SHP77 (cell line): ENCODE measurements around the gene HSD17B2.
"Not testable (repeated sequence)": the region's sequence is repeated elsewhere in the genome, so short reads cannot be mapped to it uniquely, and the experiment has no call there.

Experiments
- DNase-seq, 2 experiments: peaks; one replicate each; lab custom pipeline; 2025; lab: John Stamatoyannopoulos, UW

HSD17B2 gene

DNA sequence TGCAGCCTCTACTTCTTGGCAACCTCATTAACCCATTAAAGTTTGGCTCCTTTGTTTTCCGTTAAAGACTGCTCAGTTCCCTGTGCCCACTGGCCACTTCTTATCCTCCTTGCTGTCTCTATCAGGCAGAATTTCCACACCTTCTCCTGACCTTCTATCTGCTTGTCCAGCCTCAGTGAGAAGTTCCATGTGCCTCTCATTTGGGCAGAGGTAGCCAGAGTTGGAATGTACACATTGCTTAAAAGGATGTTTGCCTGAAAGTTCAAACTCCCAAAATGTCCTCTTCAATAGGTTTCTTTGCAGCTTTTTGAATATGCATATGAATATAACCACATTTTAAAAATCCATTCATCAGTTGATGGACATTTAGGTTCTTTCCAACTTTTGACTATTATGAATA is 47.0 kb downstream of the HSD17B2 start:
- no peak for DNase-seq

DNA sequence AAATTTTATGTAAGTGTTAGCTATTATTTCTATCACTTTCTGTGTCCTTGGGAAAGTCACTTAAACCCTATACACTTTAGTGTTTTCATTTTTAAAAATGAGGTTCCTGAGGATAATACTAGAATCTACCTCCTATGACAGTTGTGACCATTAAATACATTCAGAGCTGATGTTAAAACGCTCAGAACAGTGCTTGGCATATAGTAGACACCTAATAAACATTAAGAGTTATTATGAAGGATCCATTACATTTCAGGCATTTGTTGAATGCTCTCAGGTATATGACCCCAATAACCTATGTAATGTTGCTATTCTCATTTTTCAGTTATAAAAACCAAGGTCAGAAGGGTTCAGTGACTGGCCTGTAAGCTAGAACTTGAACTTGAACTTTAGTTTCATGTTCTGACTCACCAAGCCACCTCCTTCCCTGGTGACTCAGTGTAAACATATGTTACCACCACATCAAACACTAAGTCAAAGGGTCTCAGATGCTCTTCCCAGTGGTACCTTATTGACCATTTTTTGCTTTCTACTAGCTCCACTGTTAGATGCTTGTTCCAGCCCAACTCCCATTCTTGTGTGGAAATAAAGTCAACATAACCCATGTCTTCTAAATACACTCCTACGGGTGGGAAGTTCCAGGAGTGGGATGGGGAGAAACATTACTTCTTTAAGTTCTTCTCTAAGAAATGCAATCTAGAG is 47.6 kb downstream of the HSD17B2 start:
- no peak for DNase-seq

DNA sequence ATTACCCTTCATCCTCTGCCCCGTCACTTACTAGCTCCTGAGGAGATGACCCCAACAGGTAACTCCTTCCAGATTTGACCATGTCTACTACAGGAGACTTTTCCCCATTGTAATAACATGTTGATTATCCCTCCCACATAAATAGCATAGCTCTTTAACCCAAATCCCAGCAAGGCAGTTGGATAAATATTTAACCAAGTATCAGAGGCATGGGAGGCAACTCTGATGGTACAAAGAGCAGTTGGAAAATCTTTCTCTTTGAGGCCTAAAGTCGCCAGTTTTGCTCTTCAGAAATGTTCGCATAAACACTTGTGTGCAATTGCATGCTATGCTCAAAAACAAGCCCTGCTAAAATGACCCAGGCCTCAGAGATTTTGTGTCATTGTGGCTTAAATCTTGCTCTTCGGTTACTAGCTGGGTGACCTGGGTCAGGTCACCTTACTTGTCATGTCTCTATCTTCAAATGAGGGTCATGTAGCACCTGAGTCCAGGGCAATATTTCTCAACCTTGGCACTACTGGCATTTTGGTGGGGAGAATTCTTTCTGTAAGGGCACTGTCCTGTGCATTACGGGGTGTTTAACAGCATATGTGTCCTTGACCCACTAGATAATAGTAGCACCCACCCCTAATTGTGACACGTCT is 48.8 kb downstream of the HSD17B2 start:
- DNase-seq = no peak

DNA sequence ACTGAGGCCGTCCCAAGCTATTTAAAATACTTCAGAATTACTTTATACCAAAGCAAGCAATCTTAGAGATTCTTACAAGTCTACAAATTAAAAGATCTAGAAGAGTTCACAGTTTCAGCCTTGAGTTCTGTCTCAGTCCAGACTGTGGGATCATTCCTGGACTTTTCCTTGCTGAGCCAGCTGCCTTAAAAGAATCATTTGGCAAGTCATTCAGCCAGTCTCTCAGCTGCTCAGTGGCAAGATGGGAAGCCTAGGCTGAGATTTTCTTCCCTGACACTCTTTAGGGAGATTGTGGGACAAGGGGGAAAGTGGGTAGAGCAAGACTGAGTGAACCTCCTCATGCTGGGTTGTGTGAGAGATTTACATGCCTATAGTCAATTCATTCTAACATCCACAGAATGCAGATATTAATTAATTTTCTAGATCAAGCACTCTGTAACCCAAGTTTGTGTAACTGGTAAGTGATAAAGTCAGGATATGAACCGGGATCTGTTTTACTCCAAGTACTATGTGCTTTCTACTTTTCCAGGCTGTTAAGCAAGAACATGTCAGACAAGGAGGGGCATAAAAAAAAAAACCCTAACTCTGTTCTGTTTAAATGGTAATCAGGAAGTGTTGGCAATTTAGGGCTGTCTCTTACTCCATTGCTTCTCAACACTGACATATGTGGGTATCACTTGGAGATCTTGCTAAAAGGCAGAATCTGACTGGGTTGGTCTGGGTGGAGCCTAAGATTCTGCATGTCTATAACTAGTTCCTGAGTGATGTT is 50.1 kb downstream of the HSD17B2 start:
- no peak for DNase-seq

DNA sequence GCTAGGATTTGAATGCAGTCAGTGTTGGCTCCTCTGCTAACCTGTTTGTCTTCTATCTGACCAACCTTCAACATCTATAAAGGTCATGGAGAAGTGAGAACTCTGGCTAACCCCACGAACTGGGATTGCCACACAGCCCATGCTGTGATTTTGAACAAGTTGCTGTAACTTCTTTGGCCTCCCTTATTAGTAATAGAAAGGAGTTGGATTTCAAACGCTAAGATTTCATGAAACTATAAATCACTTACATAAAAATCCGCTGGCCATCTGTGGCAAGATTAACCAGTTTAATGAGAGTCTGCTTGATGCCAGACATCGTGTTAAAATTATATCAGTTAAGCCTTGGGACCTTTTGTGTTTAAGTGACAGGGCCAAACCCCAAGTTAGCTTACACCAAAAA is 53.4 kb downstream of the HSD17B2 start:
- no peak for DNase-seq

DNA sequence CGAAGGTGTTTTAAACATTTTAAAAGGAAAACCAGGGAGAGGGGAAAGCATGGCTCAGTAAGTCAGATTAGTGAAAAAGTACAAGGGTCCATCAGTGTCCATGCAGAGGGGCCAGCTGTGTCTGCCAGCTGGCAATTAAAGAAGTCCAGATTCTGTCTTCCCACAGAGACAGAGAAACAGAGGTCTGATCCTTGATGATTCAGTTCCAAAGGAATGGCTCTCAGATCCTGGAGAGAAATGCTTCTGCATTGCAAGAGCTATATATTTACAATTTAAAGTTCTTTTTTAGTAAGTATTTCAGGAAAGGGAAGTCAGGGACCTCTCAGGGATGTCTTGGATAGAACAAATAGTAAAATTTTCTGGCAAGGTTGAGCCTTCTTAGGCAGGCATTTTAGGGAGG is 56.2 kb downstream of the HSD17B2 start:
- no peak for DNase-seq

DNA sequence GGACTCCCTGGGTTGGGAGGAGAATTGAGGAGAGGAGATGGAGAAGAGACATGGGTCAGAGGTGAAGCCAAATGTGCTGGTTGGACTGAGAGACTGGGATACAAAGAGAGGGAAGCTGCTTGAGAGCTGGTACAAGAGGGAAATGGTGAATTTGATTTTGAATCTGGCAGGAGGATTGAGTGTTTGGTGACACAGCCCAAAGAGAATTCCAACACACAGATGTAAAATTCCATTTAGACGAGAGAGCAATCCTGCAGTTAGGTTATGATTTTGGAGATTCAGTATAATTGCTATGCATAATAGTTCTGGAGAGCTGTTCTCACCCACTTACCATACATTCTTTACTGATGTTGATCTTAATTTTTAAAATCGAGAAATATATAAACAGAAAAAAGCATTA is 57.7 kb downstream of the HSD17B2 start:
- no peak for DNase-seq

DNA sequence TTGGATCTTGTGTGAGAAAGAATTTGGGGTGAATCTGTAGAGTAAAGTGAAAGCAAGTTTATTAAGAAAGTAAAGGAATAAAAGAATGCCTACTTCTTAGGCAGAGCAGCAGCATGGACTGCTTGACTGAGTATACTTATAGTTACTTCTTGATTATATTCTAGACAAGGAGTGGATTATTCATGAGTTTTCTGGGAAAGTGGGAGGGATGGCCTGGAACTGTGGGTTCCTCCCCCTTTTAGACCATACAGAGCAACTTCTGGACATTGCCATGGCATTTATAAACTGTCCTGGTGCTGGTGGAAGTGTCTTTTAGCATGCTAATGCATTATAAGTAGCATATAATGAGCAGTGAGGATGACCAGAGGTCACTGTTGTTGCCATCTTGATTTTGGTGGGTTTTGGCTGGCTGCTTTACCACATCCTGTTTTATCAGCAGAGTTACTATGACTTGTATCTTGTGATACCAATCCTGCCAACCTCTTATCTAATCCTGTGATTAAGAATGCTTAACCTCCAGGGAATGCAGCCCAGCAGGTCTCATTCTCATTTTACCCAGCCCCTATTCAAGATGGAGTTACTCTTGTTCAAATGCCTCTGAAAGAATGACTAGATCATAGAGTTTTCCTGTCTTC is 58.7 kb downstream of the HSD17B2 start:
- DNase-seq = no peak

DNA sequence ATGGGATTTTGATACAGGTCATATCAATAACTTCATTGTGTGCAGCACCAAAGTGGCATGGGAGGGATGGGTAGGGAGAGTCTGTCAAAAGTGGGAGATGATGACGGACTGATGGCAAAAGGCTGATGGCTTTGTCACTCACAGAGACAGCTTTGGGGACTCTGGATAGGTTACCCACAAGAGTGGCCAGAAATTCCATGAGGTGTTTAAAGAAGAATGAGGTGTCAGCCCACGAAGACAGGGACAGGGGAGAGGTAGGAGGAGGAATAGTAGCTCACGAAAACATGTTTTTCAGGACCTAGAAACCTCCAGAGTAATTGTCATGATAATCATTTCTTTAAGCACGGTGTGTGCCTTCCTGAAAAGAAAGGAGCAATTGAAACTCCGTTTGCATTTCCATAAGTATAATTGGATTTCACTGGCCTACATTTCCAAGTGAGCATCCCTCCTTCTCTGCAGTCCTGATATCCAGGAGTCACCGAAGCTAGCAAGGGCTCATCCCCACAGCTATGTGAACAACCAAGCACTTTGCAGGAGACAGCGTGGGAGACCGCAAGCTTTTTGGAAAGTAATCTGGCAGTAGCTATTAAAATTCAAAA is 60.0 kb downstream of the HSD17B2 start:
- DNase-seq = no peak

DNA sequence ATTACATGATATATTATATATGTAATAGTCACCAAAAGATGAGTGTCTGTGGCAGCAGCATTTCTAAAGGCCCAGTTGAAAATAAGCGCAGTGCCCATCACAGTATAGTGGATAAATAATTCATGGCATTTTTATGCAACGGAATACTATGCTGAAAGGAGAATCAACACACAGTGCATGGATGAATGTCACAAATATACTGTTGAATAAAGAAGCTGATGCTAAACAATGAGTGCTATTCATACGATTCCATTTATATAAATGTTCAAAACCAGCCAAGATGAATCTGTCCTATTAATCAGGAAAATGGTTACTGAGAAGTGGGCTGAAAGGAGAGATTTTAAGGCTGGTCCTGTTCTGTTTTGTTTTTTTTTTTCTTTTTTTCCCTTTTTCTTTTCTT is 61.6 kb downstream of the HSD17B2 start:
- DNase-seq = no peak

DNA sequence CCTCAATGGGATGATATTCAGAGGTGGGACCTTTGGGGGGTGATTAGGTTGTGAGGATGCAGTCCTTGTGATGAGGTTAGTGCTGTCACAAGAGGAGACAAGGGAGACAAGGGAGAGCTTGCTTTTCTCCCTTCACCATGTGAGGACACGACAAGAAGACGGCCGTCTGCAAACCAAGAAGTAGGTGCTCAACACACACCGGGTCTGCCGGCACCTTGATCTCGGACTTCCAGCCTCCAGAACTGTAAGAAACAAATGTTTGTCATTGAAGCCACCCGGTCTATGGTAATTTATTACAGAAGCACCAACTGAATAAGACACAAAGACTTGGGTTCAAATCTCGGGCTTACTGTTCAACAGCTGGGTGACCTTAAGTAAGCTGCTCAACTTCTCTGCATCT is 70.1 kb downstream of the HSD17B2 start:
- DNase-seq = no peak

DNA sequence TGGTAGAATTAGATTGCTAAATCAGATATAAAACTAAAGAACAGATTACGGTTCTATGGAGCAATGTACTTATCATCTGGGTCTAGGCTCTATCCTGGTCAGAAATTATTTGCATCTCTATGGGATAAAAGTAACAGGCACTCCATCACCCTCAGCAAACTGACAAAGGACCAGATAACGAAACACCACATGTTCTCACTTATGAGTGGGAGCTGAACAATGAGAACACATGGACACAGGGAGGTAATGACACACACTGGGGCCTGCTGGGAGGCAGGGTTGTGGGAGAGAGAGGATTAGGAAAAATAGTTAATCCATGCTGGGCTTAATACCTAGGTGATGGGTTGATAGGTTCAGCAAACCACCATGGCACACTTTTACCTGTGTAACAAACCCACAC is 73.0 kb downstream of the HSD17B2 start:
- no peak for DNase-seq

DNA sequence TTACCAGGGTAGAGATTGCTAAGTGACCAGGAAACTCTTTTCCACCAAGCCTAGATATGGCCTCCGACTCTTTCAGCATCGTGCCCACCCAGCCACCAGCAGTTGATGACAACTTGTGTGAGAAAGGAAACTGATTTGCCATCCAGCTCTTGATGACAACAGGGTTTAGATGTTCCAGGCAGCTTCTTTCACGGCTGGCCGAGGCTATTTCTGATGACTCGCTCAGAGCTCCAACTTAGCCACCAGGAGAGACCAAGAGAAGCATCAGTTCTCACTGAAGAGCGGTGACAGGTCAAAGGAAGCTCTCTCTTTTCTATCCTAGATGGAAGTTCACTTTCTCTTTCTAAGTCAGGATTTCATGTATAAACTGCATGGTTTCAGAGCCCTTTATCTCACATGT is 73.7 kb downstream of the HSD17B2 start:
- DNase-seq = no peak

DNA sequence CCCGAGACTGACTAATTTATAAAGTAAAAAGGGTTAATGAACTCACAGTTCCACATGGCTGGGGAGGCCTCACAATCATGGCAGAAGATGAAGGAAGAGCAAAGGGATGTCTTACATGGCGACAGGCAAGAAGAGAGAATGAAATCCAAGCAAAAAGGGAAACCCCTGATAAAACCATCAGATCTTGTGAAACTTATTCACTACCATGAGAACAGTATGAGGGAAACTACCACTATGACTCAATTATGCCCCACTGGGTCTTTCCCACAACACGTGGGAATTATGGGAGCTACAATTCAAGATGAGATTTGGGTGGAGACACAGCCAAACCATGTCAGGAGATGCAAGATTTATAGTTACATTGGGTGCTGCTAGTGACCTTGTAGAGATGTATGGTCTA is 74.2 kb downstream of the HSD17B2 start:
- DNase-seq = not testable (repeated sequence)

DNA sequence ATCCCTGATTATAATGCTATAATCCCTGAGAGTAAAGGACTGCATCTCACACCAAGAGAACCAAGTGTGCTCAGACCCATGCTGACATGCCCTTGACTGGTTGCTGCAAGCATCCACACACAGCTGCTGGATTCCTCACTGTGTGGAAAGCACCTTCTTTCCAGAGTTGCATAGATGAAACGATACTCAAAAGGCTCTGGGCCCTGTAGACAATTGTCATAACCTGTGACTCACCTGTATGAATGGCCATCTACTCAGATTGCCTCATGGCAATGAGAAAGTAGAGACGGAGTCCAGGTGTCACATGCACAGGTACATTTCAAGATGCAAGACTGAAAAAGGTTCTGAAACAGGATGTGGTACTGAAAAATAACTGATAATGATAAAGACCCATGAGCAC is 76.9 kb downstream of the HSD17B2 start:
- DNase-seq = no peak

DNA sequence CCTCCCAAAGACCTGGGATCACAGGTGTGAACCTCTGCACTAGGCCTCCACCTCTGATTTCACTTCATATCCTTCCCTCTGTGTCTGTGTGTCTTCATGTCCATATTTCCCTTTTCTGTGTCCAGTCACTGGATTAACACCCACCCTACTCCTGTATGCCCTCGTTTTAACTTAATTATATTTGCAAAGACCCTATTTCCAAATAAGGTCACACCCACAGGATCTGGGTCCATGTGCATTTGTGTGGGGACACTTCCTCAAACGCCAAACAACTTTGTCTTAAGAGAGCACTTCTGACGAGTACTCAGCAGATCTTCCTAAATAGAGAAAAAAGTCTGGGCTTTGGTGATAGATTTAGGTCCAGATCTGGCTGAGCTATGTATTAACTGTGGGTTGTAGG is 78.7 kb downstream of the HSD17B2 start:
- DNase-seq = no peak

DNA sequence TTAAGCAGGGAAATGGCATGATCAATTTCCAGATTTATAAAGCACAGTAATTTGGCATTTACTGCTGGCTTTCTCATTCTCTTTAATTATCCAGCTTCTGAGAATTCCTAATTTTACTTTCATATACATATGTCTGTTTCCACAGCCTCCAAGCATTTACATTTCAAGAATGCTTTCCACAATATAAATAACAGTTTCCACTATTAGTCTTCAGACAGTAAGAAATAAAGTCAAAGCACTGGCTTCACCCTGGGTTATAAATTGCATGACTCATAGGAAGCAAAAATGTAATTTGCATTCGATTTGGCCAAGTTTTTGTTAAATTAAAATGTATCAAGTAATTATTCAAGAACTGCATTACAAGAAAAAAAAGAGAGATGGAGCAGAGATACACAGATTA is 81.5 kb downstream of the HSD17B2 start:
- no peak for DNase-seq

DNA sequence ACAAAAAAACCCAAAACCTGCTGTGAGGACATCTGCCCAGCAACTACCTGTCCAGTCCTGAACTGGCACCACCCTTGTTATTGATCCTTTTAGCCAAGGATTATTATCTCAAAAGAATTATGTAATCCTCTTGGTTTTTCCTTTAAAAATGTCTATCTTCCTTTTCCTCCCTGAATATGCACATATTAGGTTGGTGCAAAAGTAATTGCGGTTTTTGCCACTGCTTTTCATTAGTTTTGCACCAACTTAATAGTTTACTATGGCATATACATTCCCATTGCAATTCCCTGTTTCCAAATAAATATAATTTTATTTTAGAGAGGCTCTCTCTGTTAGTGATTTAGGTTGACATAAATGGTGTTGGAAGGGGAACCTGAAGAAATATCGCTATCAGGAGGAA is 83.7 kb downstream of the HSD17B2 start:
- no peak for DNase-seq

DNA sequence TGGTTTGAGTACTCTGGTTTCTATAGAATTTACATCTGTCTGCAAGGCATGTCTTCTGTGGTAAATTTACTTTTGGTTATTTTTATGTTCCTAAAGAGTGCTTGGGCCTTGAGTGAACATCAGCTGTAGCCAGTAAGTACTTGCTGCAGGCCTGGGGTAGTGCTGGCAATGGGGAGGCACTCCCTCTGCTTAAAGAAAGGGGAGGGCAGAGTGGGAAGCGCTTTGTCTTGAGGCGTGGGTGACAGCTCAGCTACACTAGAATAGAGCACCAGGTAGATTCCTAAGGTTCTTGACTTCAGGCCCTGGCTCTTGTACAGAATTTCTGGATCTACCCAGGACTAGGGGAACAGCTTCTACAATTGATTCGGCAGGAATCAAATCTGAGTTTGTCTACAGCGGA is 84.4 kb downstream of the HSD17B2 start:
- no peak for DNase-seq

DNA sequence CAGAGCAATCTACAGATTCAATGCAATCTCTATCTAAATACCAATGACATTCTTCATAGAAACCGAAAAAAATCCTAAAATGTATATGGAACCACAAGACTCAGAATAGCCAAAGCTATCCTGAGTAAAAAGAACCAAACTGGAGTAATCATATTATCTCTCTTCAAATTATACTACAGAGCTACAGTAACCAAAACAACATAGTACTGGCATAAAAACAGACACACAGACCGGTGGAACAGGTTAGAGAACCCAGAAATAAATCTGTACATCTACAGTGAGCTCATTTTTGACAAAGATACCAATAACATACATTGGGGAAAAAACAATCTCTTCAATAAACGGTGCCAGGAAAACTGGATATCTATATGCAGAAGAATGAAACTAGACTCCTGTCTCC is 89.6 kb downstream of the HSD17B2 start:
- no peak for DNase-seq

DNA sequence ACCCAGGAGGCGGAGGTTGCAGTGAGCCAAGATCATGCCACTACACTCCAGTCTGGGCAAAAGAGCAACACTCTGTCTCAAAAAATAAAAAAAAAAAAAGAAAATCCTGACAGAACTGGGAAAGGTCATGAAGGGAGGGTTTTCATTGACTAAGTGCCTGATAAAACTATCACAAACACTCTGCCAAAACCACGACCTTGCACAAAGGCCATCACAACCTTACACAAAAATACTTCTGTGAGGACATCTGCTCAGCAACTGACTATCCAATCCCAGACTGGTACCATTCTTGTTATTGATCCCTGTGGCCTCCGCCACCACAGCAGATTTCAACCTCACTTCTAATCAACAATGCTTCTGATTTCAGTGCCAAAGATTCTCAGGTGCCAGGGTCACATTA is 94.8 kb downstream of the HSD17B2 start:
- no peak for DNase-seq

DNA sequence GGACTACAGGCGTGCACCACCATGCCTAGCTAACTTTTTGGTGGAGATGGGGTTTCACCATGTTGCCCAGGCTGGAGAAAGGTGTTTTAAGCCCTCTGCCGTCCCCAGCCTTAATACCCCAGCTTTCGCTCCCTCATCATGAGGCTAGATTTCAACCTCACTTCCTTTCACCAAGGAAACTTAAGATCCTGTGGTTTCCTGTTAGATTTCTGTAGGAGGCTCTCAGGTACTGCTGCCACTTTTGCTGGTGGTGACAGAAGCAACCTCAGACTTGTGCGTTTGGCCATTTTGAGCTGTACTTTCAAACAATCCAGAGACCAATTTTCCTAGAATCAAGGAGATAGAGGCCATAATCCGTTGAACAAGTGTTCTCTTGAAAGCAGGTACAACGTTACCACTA is 98.7 kb downstream of the HSD17B2 start:
- no peak for DNase-seq

DNA sequence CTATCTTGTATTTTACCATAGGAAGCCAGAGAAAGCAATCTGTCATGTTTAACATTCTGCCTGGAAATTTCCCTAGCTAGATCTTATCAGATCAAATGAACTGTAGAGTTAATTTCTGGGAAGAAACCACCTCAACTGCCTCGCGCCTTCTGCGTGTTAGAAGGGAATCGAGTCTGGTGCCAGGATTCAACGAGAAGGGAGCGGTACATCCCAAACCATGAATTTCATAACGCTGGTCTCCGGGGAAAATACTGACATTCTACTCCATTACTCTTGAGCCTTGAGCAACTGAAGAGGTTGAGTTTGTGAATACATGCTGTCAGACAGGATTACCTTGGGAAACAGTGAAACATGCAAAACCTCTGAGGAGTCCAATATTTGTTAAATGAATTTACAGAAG is 99.8 kb downstream of the HSD17B2 start:
- DNase-seq = no peak
